Fibroblast of peridontal ligament (primary cell): ENCODE data around the gene PWWP2B.
"Not testable (repeated sequence)": the region's sequence is repeated elsewhere in the genome, so short reads cannot be mapped to it uniquely, and the experiment has no call there.

Experiments
- DNase-seq: peaks from one replicate; pipeline ENCODE4 v3.0.0-alpha.2; 2010; ENCODE audit errors: extremely low read depth

Gene PWWP2B

GRCh38 chr10:132433671-132434340 lies 36.8 kb downstream of the PWWP2B start:
- no peak for DNase-seq

- no peak for DNase-seq
These were observed 37.5 kb downstream of the PWWP2B start for GRCh38 chr10:132434405-132435005.

GRCh38 chr10:132435320-132435719 lies 38.3 kb downstream of the PWWP2B start:
- DNase-seq = not testable (repeated sequence)

GRCh38 chr10:132436096-132436495 lies 39.1 kb downstream of the PWWP2B start:
- not testable (repeated sequence) for DNase-seq

- no peak for DNase-seq
These were observed 39.9 kb downstream of the PWWP2B start for GRCh38 chr10:132436861-132437410.

- DNase-seq = no peak
These were observed 40.5 kb downstream of the PWWP2B start for GRCh38 chr10:132437541-132437950.

GRCh38 chr10:132438091-132439024 lies 41.4 kb downstream of the PWWP2B start:
- no peak for DNase-seq

- no peak for DNase-seq
These were observed 42.0 kb downstream of the PWWP2B start for GRCh38 chr10:132439025-132439388.

GRCh38 chr10:132439424-132440163 lies 42.6 kb downstream of the PWWP2B start:
- DNase-seq = no peak

- DNase-seq = no peak
These were observed 44.0 kb downstream of the PWWP2B start for GRCh38 chr10:132440791-132441565.

GRCh38 chr10:132441818-132442524 lies 45.0 kb downstream of the PWWP2B start:
- DNase-seq = no peak

- no peak for DNase-seq
These were observed 45.6 kb downstream of the PWWP2B start for GRCh38 chr10:132442636-132443035.

- no peak for DNase-seq
These were observed 46.6 kb downstream of the PWWP2B start for GRCh38 chr10:132443605-132443982.

GRCh38 chr10:132443983-132444876 lies 47.2 kb downstream of the PWWP2B start:
- DNase-seq = no peak

GRCh38 chr10:132444877-132445351 lies 47.9 kb downstream of the PWWP2B start:
- DNase-seq = no peak

GRCh38 chr10:132445516-132446194 lies 48.7 kb downstream of the PWWP2B start:
- no peak for DNase-seq

- DNase-seq = no peak
These were observed 49.2 kb downstream of the PWWP2B start for GRCh38 chr10:132446195-132446581.

- DNase-seq = no peak
These were observed 49.9 kb downstream of the PWWP2B start for GRCh38 chr10:132446661-132447445.
